Ishikawa (cell line): ENCODE data around the gene C3AR1.

Experiments used
- CEBPB ChIP-seq: IDR thresholded peaks from 2 replicates; pipeline ENCODE4 v1.6.1; 2012
- CREB1 ChIP-seq: IDR thresholded peaks from 2 replicates; pipeline ENCODE4 v1.6.1; 2012; ENCODE audit warnings: low read depth
- EGR1 ChIP-seq: IDR thresholded peaks from 2 replicates; pipeline ENCODE4 v1.6.1; 2012
- EP300 ChIP-seq: IDR thresholded peaks from 2 replicates; pipeline ENCODE4 v1.6.1; 2012; ENCODE audit warnings: borderline replicate concordance
- FOXM1 ChIP-seq: IDR thresholded peaks from 2 replicates; pipeline ENCODE4 v1.6.1; 2012; ENCODE audit warnings: low read depth, borderline replicate concordance
- MAX ChIP-seq: IDR thresholded peaks from 2 replicates; pipeline ENCODE4 v1.6.1; 2012
- NFIC ChIP-seq: IDR thresholded peaks from 2 replicates; pipeline ENCODE4 v1.6.1; 2012
- RAD21 ChIP-seq: IDR thresholded peaks from 2 replicates; pipeline ENCODE4 v1.6.1; 2012; ENCODE audit warnings: low read depth
- REST ChIP-seq: IDR thresholded peaks from 2 replicates; pipeline ENCODE4 v1.6.1; 2012; ENCODE audit warnings: low read depth, mild to moderate bottlenecking
- TAF1 ChIP-seq: IDR thresholded peaks from 2 replicates; pipeline ENCODE4 v1.6.1; 2012; ENCODE audit warnings: low read depth, mild to moderate bottlenecking
- TCF12 ChIP-seq: IDR thresholded peaks from 2 replicates; pipeline ENCODE4 v1.6.1; 2012; ENCODE audit warnings: low read depth
- TEAD4 ChIP-seq: IDR thresholded peaks from 2 replicates; pipeline ENCODE4 v1.6.1; 2012
- USF1 ChIP-seq: IDR thresholded peaks from 2 replicates; pipeline ENCODE4 v1.6.1; 2012
- YY1 ChIP-seq: IDR thresholded peaks from 2 replicates; pipeline ENCODE4 v1.6.1; 2012; ENCODE audit warnings: low read depth
- ZBTB7A ChIP-seq: IDR thresholded peaks from 2 replicates; pipeline ENCODE4 v1.6.1; 2012; ENCODE audit warnings: low read depth

C3AR1 gene

GRCh38 chr12:8037046-8037663 lies 29.0 kb downstream of the C3AR1 start:
- TF ChIP-seq FOXM1 (no peak), CREB1 (no peak), EGR1 (no peak), TAF1 (no peak), CEBPB (no peak), MAX (no peak), YY1 (no peak), REST (no peak), TCF12 (no peak), ZBTB7A (no peak), EP300 (no peak), USF1 (no peak), RAD21 (no peak)

GRCh38 chr12:8036346-8036745 lies 29.8 kb downstream of the C3AR1 start:
- TF ChIP-seq FOXM1 = no peak

- TF ChIP-seq YY1 = no peak
- no peak for TF ChIP-seq EP300
- no peak for TF ChIP-seq TEAD4
- no peak for TF ChIP-seq USF1
- no peak for TF ChIP-seq REST
- no peak for TF ChIP-seq ZBTB7A
- no peak for TF ChIP-seq EGR1
- TF ChIP-seq FOXM1 = no peak
- TF ChIP-seq TCF12 = no peak
Observed at GRCh38 chr12:8035440-8036010, 30.6 kb downstream of the C3AR1 start.

- TF ChIP-seq YY1 = no peak
- no peak for TF ChIP-seq EP300
- TF ChIP-seq CEBPB = no peak
- TF ChIP-seq NFIC = no peak
- TF ChIP-seq ZBTB7A = no peak
Observed at GRCh38 chr12:8034802-8035201, 31.4 kb downstream of the C3AR1 start.

GRCh38 chr12:8033153-8034044 lies 32.8 kb downstream of the C3AR1 start:
- TF ChIP-seq EGR1 (no peak), TCF12 (no peak), CREB1 (no peak), ZBTB7A (no peak; the same call in 1 of the 2 replicates), CEBPB (no peak), REST (no peak), USF1 (no peak), EP300 (no peak), TAF1 (no peak), YY1 (no peak), FOXM1 (no peak), MAX (no peak), NFIC (no peak), RAD21 (no peak), TEAD4 (no peak)
